Measurements from ENCODE around the gene ACTR1B. TPM values are rescaled to one million over a fixed set of nuclear protein-coding genes. Genes with fewer than 3 reads are reported as not detected.
"Not testable (repeated sequence)": the region's sequence is repeated elsewhere in the genome, so short reads cannot be mapped to it uniquely, and the experiment has no call there.

The ACTR1B gene
- total and polyA plus RNA-seq, 7 donors = 38.3 to 65.4 (median 50.9) TPM

- intact Hi-C loops (cut with DNase I) = no loop called here
- TF ChIP-seq, protein P1, sequence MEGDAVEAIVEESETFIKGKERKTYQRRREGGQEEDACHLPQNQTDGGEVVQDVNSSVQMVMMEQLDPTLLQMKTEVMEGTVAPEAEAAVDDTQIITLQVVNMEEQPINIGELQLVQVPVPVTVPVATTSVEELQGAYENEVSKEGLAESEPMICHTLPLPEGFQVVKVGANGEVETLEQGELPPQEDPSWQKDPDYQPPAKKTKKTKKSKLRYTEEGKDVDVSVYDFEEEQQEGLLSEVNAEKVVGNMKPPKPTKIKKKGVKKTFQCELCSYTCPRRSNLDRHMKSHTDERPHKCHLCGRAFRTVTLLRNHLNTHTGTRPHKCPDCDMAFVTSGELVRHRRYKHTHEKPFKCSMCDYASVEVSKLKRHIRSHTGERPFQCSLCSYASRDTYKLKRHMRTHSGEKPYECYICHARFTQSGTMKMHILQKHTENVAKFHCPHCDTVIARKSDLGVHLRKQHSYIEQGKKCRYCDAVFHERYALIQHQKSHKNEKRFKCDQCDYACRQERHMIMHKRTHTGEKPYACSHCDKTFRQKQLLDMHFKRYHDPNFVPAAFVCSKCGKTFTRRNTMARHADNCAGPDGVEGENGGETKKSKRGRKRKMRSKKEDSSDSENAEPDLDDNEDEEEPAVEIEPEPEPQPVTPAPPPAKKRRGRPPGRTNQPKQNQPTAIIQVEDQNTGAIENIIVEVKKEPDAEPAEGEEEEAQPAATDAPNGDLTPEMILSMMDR (IDR thresholded peaks at IDR 0.05) = no peak
- ATAC-seq (no peak), DNase-seq (no peak)
- no peaks in the 10 kb centered on the region for H3K4me1 ChIP-seq
- H3K9me3 ChIP-seq = no peaks in the 10 kb centered on the region
- no peaks in the 10 kb centered on the region for H3K36me3 ChIP-seq (ENCODE audit: insufficient read depth in 1 of 2, low read depth in 1 of 2)
- H3K27ac ChIP-seq = no peak overlapping the region
- no peak overlapping the region for H3K4me3 ChIP-seq
- whole genome bisulfite sequencing, 3 donors = 90 to 97% (median 91%) methylated on average over 6 of the region's 6 CpGs
- no peaks in the 10 kb centered on the region for H3K27me3 ChIP-seq (ENCODE audit: insufficient read depth in 3 of 3, low read length in 2 of 3)
Measured at GRCh38 chr2:97617911-97618310, 45.9 kb downstream of the ACTR1B start.

GRCh38 chr2:97615746-97616145 lies 48.1 kb downstream of the ACTR1B start:
- H3K9me3 ChIP-seq; H3K4me1 ChIP-seq; ATAC-seq; H3K27ac ChIP-seq; intact Hi-C loops (cut with DNase I); H3K4me3 ChIP-seq; DNase-seq; H3K27me3 ChIP-seq (ENCODE audit: insufficient read depth in 3 of 3, low read length in 2 of 3); H3K36me3 ChIP-seq (ENCODE audit: insufficient read depth in 1 of 2, low read depth in 1 of 2): not testable (repeated sequence)
- WGBS, 3 donors = 60% methylated on average over 1 of the region's 8 CpGs; no CpG with 5 or more reads in 2 of the 3 donors

DNA sequence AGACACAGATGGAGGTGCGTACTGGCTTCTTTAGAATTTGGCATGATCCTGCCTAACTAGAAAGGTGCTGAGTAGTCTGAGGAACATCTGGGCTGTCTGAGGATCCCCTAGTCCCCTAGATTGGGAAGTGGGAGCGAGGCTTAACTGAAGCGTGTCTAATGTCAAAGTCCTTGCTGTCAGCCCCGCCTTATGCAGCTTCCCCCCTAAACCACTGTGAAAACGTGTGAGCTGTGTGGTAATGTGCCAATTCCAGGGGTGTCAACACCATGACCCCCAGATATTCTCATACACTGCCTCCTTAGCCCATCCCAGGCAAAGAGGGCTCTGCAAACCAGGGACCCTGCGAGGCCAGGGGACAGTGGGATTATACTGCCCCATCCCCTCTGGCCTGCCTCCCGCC lies 51.9 kb downstream of the ACTR1B start:
- H3K36me3 ChIP-seq (ENCODE audit: insufficient read depth in 1 of 2, low read depth in 1 of 2); H3K4me1 ChIP-seq; H3K27ac ChIP-seq; ATAC-seq; H3K9me3 ChIP-seq; intact Hi-C loops (cut with DNase I); DNase-seq; H3K4me3 ChIP-seq; H3K27me3 ChIP-seq (ENCODE audit: insufficient read depth in 3 of 3, low read length in 2 of 3): not testable (repeated sequence)
- WGBS, 3 donors = 14 to 62% methylated on average over 1 to 3 of the region's 7 CpGs; no CpG with 5 or more reads in 1 of the 3 donors

DNA sequence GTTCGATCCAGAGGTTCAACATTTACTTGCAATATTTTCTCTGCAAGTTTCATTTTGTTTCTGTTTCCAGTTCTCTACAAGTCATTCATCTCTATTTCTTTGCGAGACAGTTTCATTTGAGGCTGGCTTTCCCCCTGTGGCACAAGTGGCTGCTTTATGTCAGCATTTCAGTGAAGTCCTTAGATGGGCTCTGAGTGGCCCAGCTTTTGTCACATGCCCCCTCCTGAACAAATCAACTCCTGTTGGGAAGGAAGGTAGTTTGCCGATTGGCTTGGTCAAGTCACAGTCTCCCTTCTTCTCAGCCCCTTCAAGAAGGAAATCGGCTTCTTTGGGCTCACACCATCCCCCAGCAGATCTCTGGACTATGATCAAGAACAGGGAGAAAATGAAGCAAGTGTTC lies 55.1 kb downstream of the ACTR1B start:
- intact Hi-C loops (cut with DNase I); H3K4me3 ChIP-seq; H3K27ac ChIP-seq; H3K4me1 ChIP-seq; H3K36me3 ChIP-seq (ENCODE audit: insufficient read depth in 1 of 2, low read depth in 1 of 2); H3K9me3 ChIP-seq; DNase-seq; H3K27me3 ChIP-seq (ENCODE audit: insufficient read depth in 3 of 3, low read length in 2 of 3); ATAC-seq: not testable (repeated sequence)
- WGBS, 3 donors = 74 to 83% (median 81%) methylated on average over 4 of the region's 4 CpGs

Other genes with a start within 250 kb of the ACTR1B start
- 1 to 10 TPM; 1.4 to 3.2 (median 2.6) TPM for gene ANKRD36B, start 74.2 kb downstream of the ACTR1B start, total RNA-seq
- gene ANKRD36B, start 74.2 kb downstream of the ACTR1B start, polyA plus RNA-seq = under 1 TPM; 0.60 to 0.88 (median 0.70) TPM
- 100 to 1,000 TPM; 635 to 891 (median 731) TPM for gene COX5B, start 18.0 kb downstream of the ACTR1B start, total RNA-seq
- 1,000 to 10,000 TPM in 2 of 3 donors, 100 to 1,000 TPM in 1; 795 to 1,354 (median 1,064) TPM for gene COX5B, start 18.0 kb downstream of the ACTR1B start, polyA plus RNA-seq
- 1 to 10 TPM; 1.4 to 3.6 (median 2.0) TPM for gene C2orf92, start 5.7 kb upstream of the ACTR1B start, total RNA-seq
- gene C2orf92, start 5.7 kb upstream of the ACTR1B start, polyA plus RNA-seq = 1 to 10 TPM in 1 of 3 donors, under 1 TPM in 2; 0.89 to 3.2 (median 0.98) TPM
- 1 to 10 TPM in 1 of 4 donors, under 1 TPM in 3; 0.48 to 1.2 (median 0.84) TPM for gene ZAP70, start 49.5 kb upstream of the ACTR1B start, total RNA-seq
- gene ZAP70, start 49.5 kb upstream of the ACTR1B start, polyA plus RNA-seq = under 1 TPM; 0.40 to 0.94 (median 0.42) TPM